ENCODE measurements around the gene EXO5. TPM values are rescaled to one million over a fixed set of nuclear protein-coding genes. Genes with fewer than 3 reads are reported as not detected.

EXO5 gene, protein sequence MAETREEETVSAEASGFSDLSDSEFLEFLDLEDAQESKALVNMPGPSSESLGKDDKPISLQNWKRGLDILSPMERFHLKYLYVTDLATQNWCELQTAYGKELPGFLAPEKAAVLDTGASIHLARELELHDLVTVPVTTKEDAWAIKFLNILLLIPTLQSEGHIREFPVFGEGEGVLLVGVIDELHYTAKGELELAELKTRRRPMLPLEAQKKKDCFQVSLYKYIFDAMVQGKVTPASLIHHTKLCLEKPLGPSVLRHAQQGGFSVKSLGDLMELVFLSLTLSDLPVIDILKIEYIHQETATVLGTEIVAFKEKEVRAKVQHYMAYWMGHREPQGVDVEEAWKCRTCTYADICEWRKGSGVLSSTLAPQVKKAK
- total RNA-seq (2022; extraction: Qiagen RNA extraction), result 3.2 to 4.7 TPM (median 4.0 TPM) in 5 replicates

DNA sequence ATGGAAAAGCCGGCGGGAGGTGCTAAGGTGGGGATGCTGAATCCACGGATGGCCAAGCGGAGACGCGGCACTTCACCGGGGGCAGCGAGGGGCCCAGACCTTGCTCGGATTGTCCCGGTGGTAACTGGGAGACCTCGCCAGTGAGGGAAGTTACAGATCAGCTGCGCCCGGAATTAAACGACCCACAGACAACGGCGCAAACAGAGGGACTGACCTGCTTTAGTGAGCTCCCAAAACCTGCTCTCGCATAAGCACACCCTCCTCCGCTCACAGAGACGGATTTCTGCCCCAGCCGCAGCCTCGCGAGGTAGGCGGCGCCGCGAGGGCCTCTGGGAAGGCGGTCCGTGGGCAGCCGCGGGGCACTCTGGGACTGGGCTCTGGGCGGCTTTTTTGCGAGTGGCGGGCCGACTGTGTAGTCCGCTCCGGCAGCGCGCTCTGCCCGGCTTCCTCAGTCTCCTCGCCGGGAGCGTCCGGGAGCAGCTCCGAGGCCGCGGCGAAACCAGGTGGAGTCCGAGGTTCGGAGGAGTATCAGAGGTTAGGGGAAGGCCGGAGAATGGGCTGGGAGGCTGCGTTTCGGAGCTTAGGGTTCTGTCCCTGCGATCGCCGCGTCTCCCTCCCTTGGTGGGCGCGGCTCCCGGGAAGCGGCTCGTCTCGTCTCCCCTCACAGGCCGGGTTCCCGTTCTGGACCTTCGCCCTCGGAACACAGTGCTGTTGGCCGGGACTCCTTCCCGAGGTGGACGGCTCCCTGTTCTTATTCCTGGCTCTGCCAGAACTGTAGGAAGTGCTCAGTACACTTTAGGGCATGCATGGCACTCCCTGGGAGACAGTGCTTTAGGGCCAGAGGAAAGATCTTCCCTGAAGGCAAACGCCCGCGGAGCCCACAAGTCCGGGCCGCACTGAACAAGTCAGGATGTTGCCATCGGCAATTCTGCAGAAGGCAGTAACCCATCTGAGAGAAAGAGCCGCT lies at the start of gene EXO5:
TSS of gene EXO5 (plus strand) at position 393 of the 967 bp plus-strand sequence. CDS start 5,778 bp downstream, outside the sequence.

GRCh38 chr1:40476924-40477677 lies 31.5 kb upstream of the EXO5 start, which contains the start of gene ZFP69:
Gene ZFP69 (plus strand): TSS chr1:40477290. CDS start chr1:40479362, 2,072 bp downstream.

GRCh38 chr1:40531381-40532061 lies 23.0 kb downstream of the EXO5 start, which contains the start of gene ZNF684:
Gene ZNF684 (plus strand): TSS chr1:40531637. CDS start chr1:40533167, 1,530 bp downstream.

Other genes starting within 250 kb of the EXO5 start
- 0.09 to 0.31 TPM (median 0.20 TPM) in 5 replicates for gene COL9A2, start 191.5 kb upstream of the EXO5 start, total RNA-seq (2022; extraction: Qiagen RNA extraction)
- 9.0 to 10.0 TPM (median 9.8 TPM) in 5 replicates for gene SMAP2, start 135.0 kb upstream of the EXO5 start, total RNA-seq (2022; extraction: Qiagen RNA extraction)
- 1.2 to 2.4 TPM (median 1.8 TPM) in 5 replicates for gene ZFP69B, start 58.3 kb upstream of the EXO5 start, total RNA-seq (2022; extraction: Qiagen RNA extraction)
- gene ZFP69, start 31.5 kb upstream of the EXO5 start, total RNA-seq (2022; extraction: Qiagen RNA extraction), result not detected in 5 replicates
- gene ZNF684, start 22.9 kb downstream of the EXO5 start, total RNA-seq (2022; extraction: Qiagen RNA extraction), result 1.5 to 3.2 TPM (median 2.4 TPM) in 5 replicates
- 0.83 to 1.4 TPM (median 1.0 TPM) in 5 replicates for gene RIMS3, start 156.9 kb downstream of the EXO5 start, total RNA-seq (2022; extraction: Qiagen RNA extraction)
- 36.3 to 41.8 TPM (median 37.8 TPM) in 5 replicates for gene NFYC, start 182.9 kb downstream of the EXO5 start, total RNA-seq (2022; extraction: Qiagen RNA extraction)

All from A549 treated with Hydrocortisone at 1 μM for 4 hours (cell line).